HG03378 (cell line): ENCODE results near the gene CHEK1.

Source experiments
- ATAC-seq: cut with Tn5 transposase; IDR thresholded peaks from one replicate; pipeline ENCODE4 v1.9.1; 2021; ENCODE audit warnings: mild to moderate bottlenecking, moderate library complexity; ENCODE audit not compliant: unreplicated experiment

Gene CHEK1

DNA sequence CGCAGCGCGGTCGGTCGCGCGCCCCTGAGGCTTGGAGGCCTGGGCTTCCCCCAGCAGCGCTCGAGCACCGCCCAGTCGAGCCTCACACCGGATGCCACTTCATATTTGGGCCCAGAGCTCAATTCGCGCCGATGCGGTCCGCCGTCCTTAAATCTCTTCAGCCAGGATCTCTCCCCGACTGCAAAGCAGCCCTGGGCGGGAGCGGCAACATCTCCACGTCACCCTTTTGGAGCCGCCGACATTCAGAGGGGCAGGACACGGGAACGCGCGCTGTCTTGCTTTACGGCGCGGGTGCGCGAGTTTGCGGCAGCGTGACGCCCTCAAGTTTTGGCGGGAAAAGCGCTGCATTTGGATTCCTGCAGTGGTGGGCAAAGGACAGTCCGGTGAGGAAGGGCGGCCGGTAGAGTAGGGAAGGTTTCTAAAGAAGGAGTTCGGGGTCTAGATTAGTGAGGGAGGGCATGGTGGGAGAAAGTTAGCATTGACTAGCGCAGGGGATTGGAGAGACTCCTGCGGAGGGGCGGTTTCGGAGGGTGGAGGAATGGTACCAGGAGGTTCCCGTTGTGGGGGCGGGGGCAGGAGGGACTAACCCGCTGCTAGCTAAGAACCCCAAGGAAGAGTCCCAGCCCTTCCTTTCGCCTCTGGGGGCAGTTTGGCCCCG is 796 bp downstream of the CHEK1 start:
- peak; percentile 71 for ATAC-seq

- peak; percentile 40 for ATAC-seq
Observed at GRCh38 chr11:125626288-125626950, 1.5 kb downstream of the CHEK1 start.

GRCh38 chr11:125627236-125627910 is 2.4 kb downstream of the CHEK1 start:
- no peak for ATAC-seq

DNA sequence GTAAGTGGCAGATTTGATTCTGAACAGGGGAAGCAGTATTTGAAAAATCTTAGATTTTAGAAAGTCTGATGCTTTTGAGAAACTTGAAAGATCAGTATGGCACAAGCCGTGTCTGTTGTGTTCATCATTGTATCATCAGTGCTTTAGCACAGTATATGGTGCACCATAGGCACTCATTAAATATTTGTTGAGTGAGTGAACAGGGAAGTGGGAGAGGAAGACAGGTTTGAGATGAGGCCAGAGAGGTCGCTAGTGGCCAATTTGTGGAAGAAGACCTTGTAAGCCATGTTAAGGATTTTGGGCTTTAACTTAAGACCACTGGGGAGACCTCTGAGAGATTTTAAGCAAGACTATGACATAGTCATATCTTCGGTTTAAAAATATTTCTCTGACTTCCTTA is 12.9 kb downstream of the CHEK1 start:
- ATAC-seq, result no peak

DNA sequence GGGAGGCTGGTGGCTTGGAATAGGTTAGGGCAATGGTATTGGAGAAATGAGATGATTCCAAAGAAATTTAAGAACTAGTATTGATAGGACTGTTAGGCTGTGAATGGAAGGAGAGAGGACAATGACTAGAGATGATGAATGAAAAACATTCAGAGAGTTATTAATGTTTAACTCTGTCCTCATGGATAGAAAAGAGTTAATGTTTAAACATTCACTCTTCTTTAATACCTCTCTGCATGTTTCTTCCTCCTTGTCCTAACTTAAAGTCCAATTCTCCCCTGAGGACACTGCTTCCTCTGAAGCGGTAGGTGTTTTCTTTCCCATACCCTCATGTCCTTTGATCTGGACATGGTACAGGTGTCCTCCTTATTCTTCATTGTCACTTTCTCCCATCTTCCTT is 13.4 kb downstream of the CHEK1 start:
- ATAC-seq, result no peak

- ATAC-seq, result no peak
Observed at GRCh38 chr11:125645871-125646270, 20.9 kb downstream of the CHEK1 start.

DNA sequence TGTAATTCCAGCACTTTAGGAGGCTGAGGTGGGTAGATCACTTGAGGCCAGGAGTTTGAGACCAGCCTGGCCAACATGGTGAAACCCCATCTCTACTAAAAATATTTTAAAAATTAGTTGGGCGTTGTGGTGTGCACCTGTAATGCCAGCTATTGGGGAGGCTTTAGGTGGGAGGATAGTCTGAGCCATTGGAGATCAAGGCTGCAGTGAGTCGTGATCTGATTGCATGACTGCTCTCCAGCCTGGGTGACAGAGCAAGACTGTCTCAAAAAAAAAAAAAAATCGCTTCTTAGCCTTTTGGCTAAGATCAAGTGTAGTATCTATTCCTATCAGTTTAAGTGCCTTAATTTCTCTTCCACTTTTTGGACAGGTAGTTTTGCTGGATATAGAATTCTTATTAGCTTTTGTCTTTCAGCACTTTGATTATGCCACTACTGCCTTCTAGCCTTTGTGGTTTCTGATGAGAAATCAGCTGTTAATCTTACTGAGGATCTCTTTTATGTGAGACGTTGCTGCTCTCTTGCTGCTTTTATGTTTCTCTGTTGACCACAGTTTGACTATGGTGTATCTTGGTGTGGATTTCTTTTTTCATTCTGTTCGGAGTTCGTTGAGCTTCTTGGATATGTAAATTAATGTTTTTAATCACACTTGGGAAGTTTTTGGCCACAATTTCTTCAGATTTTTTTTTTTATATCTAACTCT is 24.7 kb downstream of the CHEK1 start:
- no peak for ATAC-seq

DNA sequence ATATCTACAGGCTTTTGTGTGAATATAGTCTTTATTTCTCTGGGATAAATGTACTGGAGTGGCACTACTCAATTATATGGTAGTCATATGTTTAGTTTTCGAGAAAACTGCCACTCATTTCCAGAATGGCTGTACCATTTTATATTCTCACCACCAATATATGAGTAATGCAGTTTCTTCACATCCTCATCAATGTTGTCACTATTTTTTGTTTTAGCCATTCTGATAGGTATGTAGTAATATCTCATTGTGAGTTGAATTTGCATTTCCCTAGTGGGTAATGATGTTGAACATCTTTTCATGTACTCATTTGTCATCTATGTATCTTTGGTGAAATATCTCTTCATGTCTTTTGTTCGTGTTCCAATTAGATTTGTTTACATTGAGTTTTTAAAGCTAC is 37.7 kb downstream of the CHEK1 start:
- no peak for ATAC-seq

- no peak for ATAC-seq
Observed at GRCh38 chr11:125663910-125664309, 38.9 kb downstream of the CHEK1 start.

DNA sequence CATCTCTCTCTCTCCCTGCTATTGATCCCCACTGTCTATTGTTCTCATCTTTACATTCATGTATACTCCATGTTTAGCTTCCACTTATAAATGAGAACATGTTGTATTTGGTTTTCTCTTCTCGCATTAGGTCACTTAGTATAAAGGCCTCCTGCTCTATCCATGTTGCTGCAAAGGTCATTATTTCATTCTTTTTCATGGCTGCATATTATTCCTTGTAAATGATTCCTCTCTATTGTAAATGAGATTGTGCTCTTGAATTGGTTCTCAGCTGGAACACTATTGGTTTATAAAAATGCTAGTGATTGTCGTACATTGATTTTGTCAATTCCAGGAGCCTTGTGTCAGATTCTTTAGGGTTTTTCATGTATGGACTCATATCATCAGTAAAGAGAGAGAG is 42.2 kb downstream of the CHEK1 start:
- ATAC-seq, result no peak

GRCh38 chr11:125670172-125670571 is 45.2 kb downstream of the CHEK1 start:
- no peak for ATAC-seq

GRCh38 chr11:125671561-125671960 is 46.6 kb downstream of the CHEK1 start:
- no peak for ATAC-seq

GRCh38 chr11:125674210-125674609 is 49.2 kb downstream of the CHEK1 start:
- ATAC-seq, result no peak

DNA sequence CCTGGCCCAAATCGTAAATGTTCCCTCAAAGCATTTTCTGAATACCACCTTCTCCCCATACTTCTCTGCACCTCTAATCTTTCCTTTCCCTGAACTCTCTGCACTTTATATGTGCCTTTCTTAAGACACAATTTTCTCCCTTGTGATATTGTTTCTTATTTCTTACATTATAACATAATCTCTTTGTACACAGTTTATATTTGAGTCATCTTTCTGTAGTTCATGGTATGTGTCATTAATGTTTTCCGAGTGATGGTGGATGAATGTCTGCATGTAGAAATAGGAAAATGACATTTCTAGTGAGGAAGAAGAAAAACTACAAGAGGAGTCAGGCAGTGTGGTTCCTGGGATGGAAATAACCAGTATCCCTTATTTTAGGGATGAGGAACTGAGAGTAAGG is 50.2 kb downstream of the CHEK1 start:
- ATAC-seq, result no peak

DNA sequence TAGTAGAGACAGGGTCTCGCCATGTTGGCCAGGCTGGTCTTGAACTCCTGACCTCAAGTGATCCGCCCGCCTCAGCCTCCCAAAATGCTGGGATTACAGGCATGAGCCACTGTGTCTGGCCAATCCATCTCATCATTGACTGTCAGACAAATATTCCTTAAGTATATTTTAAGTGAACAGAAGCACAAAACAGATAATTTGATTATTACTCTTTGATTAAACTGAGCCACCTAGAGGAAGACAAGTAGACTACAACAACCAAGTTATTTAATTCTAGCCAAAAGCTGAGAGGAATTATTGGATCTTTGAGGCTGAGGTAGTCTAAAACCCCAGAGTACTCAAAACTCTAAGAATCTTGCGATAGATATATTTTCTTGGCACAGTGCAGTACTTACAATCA is 54.4 kb downstream of the CHEK1 start:
- ATAC-seq, result no peak

DNA sequence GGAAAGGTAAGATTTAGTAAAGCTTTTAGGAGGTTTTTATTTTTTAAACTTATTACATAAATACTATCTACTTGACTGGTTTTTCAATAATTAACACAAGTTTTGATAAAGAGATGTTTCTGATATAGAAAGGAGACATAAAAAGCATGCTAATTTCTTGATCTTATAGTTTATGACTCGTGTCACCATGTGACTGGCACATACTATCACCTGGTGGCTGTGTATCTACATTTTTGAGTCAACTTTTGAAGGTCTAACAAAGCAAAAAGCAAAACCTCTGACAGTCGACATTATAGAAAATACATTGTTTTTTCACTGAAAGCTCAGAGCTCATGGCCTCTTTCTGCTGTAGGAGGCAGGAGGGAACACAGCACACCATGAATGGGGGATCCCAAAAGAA is 54.9 kb downstream of the CHEK1 start:
- ATAC-seq, result no peak

DNA sequence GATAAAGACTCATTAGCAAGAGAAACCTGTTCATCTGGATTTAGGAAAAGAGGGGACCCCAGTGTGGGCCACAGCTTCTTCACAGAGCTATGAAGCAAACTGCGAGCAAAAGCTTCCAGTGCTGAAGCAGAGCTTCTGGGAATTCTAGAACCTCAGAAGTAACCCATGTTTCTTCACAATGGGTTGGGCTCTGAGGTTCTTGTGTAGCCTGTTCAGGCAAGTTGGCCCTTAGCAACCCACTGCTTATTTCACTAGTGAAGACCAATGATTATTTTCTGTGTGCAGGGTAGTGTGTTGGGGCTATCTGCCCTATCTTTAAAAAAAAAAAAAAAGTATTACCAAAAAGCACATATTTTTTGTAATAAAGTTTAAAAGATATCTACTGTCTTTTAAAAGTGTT is 55.8 kb downstream of the CHEK1 start, which contains the start of gene ACRV1:
Gene ACRV1 (minus strand): TSS at position 101 of the 400 bp plus-strand sequence. CDS start 67 bp downstream, at position 34.
- ATAC-seq, result no peak

DNA sequence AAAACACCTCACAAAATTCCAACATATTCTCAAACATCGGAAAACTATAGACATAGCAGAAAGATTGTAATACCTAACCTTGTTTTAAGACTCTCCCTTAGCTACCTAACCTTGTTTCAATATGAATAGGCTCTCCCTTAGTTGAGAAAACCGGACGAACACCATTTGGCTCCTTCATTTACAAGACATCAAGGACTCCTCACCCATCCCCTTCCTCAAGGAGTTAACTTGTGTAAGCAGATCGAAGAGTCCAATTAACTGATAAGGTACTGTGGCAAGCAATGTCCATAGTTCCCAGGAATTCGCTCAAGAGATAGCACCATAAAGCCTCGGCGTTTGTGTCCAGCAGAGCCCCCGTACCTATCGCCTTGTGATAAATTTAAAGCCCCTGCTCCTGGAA is 60.3 kb downstream of the CHEK1 start:
- no peak for ATAC-seq

DNA sequence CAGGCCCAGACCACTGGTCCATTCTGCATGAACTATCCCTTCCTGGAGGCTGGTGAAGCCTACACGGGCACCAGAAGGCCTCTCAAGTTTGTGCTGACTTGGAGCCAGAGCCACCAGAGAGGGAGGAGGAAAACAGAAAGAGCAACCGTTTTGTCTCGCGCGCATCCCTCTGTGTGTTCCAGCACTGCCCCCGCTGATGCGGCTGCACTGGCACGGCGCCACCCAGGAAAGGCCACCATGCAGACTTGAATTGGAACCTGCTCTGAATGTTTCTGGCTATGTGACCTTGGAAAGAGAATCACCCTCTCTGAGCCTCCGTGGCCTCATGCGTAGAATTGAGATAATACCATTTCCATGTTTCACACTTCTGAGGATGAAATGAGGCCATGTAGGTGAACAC is 63.1 kb downstream of the CHEK1 start:
- no peak for ATAC-seq

DNA sequence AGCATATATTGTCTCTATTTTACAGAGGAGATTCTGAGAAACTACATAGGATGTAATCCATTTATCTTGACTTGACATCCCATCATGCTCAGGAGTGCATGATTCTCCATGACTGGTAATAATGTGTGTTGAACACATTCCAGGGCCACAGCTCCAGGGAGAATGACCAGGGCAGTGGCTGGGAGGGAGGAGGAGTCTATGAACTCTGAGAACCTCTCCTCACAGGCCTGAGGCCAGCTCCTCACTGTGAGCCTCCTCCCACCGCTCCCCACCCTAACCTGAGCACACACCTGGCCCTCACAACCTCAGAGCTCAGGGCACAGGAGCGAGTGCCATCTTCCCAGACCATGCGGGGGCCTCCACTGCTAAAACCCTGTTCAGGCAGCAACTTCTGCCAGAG is 63.7 kb downstream of the CHEK1 start:
- no peak for ATAC-seq

DNA sequence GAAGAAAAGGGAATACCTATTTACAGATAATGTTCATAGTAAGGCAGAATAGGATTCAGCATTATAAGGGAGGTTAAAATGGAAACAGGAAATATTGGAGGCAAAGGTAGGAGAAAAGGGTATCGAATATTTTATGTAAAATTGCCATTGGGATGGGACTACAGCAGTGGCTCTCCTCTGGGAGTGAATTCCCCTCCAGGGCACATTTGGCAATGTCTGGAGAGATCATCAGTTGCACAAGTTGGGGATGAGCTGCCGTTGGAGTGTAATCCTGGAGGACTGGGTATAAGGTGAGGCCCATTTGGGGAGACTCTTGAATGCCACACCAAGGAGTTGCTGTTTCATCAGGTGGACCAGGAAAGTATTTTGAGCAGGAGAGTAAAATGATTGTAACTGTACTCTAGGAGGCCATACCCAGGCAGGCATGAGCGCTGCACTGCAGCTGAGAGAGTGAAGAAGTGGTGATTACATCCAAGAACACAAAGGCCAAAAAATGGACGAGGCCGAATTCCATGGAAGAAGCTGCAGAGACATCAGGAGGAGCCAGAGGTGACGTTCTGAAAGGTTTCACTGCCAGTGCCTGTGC is 64.4 kb downstream of the CHEK1 start:
- no peak for ATAC-seq
